Endodermal cell (in vitro differentiated cells): ENCODE measurements around the gene TEF. TPM values are rescaled to one million over a fixed set of nuclear protein-coding genes. Genes with fewer than 3 reads are reported as not detected.

Experiments
- DNase-seq: peaks from one replicate; pipeline ENCODE4 v3.0.0-alpha.2; 2017
- H3K27ac ChIP-seq: 2 replicates; pipeline ENCODE4 v1.5.1; 2013; ENCODE audit warnings: mild to moderate bottlenecking, low read depth, low read length, moderate library complexity
- H3K27me3 ChIP-seq: 2 replicates; pipeline ENCODE4 v1.6.1; 2013; ENCODE audit warnings: mild to moderate bottlenecking, low read length, moderate library complexity; ENCODE audit not compliant: insufficient read depth, control insufficient read depth, poor library complexity, severe bottlenecking
- H3K36me3 ChIP-seq: 2 replicates; pipeline ENCODE4 v1.7.0; 2013; ENCODE audit warnings: mild to moderate bottlenecking, low read length, moderate library complexity; ENCODE audit not compliant: control insufficient read depth, insufficient read depth
- H3K4me1 ChIP-seq: one replicate; pipeline ENCODE4 v1.7.0; 2013; ENCODE audit warnings: low read length; ENCODE audit not compliant: control insufficient read depth, insufficient read depth
- H3K4me3 ChIP-seq: 2 replicates; pipeline ENCODE4 v1.5.1; 2013; ENCODE audit warnings: mild to moderate bottlenecking, low read length, moderate library complexity
- H3K9ac ChIP-seq: 2 replicates; pipeline ENCODE4 v1.6.1; 2013; ENCODE audit warnings: mild to moderate bottlenecking, low read length, moderate library complexity; ENCODE audit not compliant: poor library complexity, severe bottlenecking; ENCODE audit errors: extremely low read depth
- H3K9me3 ChIP-seq: 2 replicates; pipeline ENCODE4 v1.6.1; 2013; ENCODE audit warnings: mild to moderate bottlenecking, low read length, moderate library complexity; ENCODE audit not compliant: control insufficient read depth
- H3K27ac Mint-ChIP-seq: 2 replicates; pipeline ENCODE4 v1.8.0; 2020; ENCODE audit warnings: mixed read lengths
- H3K27me3 Mint-ChIP-seq: 2 replicates; pipeline ENCODE4 v1.8.0; 2021; ENCODE audit warnings: mild to moderate bottlenecking, mixed read lengths; ENCODE audit not compliant: insufficient read depth
- H3K36me3 Mint-ChIP-seq: 2 replicates; pipeline ENCODE4 v1.8.0; 2020; ENCODE audit warnings: low read depth, mixed read lengths
- H3K4me1 Mint-ChIP-seq: 2 replicates; pipeline ENCODE4 v1.8.0; 2020; ENCODE audit warnings: mixed read lengths
- H3K4me3 Mint-ChIP-seq: 2 replicates; pipeline ENCODE4 v1.8.0; 2020; ENCODE audit warnings: mild to moderate bottlenecking, moderate library complexity, mixed read lengths
- H3K9me3 Mint-ChIP-seq: 2 replicates; pipeline ENCODE4 v1.8.0; 2020; ENCODE audit warnings: mild to moderate bottlenecking, mixed read lengths
- WGBS, 2 experiments: methylation state at CpG; one replicate each; pipeline versions ENCODE4 v1.1.5 to v1.1.7; 2013; ENCODE audit warnings: missing lambda C conversion rate in 2 of 2, mixed read lengths in 1 of 2; ENCODE audit not compliant: insufficient coverage in 1 of 2, insufficient read length in 1 of 2; 5-methylcytosine and 5-hydroxymethylcytosine counted together
- total RNA-seq, 2 donors: library from RNA; stranded (reverse); fragmentation: NEBNext Ultra II Directional in 1 of 2; extraction: Animal tissue kit (Norgen Biotek cat#: 25700) in 1 of 2; gene quantifications; 2 replicates in 1 of 2; 3 replicates in 1 of 2; pipeline ENCODE4 v1.2.1, GENCODE V29; 2021
- TF ChIP-seq, protein P1 (sequence below): fragments of 200-600 bp; sonication (generic); conservative IDR thresholded peaks from 2 replicates; pipeline ENCODE4 v1.5.0; 2021; ENCODE audit warnings: antibody characterized with exemption, mild to moderate bottlenecking

TEF gene
- total RNA-seq, 2 donors from 2014 or later, result 4.7 to 7.9 TPM

DNA sequence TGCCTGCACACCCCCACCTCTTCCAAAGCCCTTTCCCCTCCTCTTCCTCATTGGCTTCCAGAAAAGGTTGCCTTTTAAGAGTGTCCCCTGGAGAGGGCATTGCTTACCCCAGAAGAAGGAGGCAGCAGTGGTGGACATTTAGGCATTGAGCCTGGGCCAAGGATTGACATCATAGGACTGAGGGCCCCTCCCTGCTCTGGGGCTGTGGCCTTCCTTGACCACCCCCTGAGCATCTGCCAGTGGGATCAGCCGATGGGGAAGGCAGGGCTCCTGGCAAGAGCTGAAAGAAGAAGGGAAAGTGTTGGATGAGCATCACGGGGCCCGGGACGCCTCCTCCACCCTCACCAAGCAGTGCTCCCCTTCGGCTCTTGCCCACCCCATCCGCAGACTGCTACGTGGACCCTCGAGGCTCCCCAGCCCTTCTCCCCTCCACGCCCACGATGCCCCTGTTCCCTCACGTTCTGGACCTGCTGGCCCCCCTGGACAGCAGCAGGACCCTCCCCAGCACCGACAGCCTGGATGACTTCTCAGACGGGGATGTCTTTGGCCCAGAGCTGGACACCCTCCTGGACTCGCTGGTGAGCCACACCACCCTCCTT lies 43.0 kb upstream of the TEF start:
- Mint-ChIP-seq H3K9me3 (no peaks in the 10 kb centered on the region), H3K4me1 (no peaks in the 10 kb centered on the region), H3K4me3 (no peak overlapping the region), H3K27me3 (no peaks in the 10 kb centered on the region), H3K27ac (peak overlapping the region; percentile 61), H3K36me3 (peaks cover 18% of the 10 kb centered on the region)
- Histone ChIP-seq H3K9me3 (no peaks in the 10 kb centered on the region), H3K27ac (no peak overlapping the region), H3K27me3 (no peaks in the 10 kb centered on the region), H3K9ac (no peak overlapping the region), H3K4me3 (no peak overlapping the region), H3K4me1 (no peaks in the 10 kb centered on the region), H3K36me3 (peaks cover 30% of the 10 kb centered on the region)
- TF ChIP-seq, protein P1, sequence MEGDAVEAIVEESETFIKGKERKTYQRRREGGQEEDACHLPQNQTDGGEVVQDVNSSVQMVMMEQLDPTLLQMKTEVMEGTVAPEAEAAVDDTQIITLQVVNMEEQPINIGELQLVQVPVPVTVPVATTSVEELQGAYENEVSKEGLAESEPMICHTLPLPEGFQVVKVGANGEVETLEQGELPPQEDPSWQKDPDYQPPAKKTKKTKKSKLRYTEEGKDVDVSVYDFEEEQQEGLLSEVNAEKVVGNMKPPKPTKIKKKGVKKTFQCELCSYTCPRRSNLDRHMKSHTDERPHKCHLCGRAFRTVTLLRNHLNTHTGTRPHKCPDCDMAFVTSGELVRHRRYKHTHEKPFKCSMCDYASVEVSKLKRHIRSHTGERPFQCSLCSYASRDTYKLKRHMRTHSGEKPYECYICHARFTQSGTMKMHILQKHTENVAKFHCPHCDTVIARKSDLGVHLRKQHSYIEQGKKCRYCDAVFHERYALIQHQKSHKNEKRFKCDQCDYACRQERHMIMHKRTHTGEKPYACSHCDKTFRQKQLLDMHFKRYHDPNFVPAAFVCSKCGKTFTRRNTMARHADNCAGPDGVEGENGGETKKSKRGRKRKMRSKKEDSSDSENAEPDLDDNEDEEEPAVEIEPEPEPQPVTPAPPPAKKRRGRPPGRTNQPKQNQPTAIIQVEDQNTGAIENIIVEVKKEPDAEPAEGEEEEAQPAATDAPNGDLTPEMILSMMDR, result no peak
- 92 to 100% methylated on average over 4 to 14 of the region's 14 CpGs for WGBS, 2 experiments
- no peak for DNase-seq

DNA sequence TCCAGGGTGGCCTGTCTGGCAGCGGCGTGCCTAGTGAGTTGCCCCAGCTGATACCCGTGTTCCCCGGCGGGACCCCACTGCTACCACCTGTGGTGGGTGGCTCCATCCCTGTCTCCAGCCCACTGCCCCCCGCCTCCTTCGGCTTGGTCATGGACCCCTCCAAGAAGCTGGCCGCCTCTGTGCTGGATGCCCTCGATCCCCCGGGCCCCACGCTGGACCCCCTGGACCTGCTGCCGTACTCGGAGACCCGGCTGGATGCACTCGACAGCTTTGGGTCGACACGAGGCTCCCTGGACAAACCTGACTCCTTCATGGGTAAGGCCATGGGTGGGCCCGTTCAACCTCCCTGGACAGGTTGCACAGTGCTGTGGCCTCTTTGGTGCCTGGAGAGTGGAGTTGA lies 41.9 kb upstream of the TEF start:
- TF ChIP-seq, protein P1, result no peak
- no peak overlapping the region for H3K27ac ChIP-seq
- peaks cover 30% of the 10 kb centered on the region for H3K36me3 ChIP-seq
- Mint-ChIP-seq H3K9me3 (no peaks in the 10 kb centered on the region), H3K4me3 (no peak overlapping the region), H3K27ac (no peak overlapping the region), H3K4me1 (no peaks in the 10 kb centered on the region), H3K27me3 (no peaks in the 10 kb centered on the region), H3K36me3 (peaks cover 23% of the 10 kb centered on the region)
- H3K9me3 ChIP-seq, result no peaks in the 10 kb centered on the region
- H3K4me1 ChIP-seq, result no peaks in the 10 kb centered on the region
- H3K4me3 ChIP-seq, result no peak overlapping the region
- 94 to 95% methylated on average over 18 of the region's 18 CpGs for WGBS, 2 experiments
- H3K27me3 ChIP-seq, result no peaks in the 10 kb centered on the region
- DNase-seq, result no peak
- H3K9ac ChIP-seq, result no peak overlapping the region

DNA sequence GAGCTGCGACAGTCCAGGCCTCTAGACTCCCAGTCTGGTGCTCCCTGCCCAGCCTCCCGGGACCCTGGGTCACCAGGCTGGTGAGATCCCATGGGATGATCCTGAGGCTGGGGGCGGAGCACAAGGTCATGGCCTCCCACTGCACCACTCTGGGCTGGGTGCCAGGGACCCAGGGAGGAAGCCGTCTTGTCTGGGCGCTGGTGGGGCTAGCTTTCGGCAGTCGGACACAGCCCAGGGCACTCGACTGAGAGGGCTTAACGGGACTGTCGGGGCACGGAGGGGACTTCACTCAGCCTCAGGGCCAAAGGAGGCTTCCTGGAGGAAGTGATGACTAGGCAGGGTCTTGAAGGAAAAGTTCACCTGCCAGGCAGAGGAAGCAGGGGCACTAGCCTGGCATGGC lies 41.4 kb upstream of the TEF start:
- no peaks in the 10 kb centered on the region for H3K9me3 ChIP-seq
- Mint-ChIP-seq H3K27me3 (no peaks in the 10 kb centered on the region), H3K9me3 (no peaks in the 10 kb centered on the region), H3K4me1 (no peaks in the 10 kb centered on the region), H3K36me3 (peaks cover 23% of the 10 kb centered on the region), H3K27ac (peak overlapping the region; percentile 13), H3K4me3 (no peak overlapping the region)
- no peak for DNase-seq
- WGBS, 2 experiments, result 92 to 97% methylated on average over 11 of the region's 11 CpGs
- no peak overlapping the region for H3K27ac ChIP-seq
- H3K36me3 ChIP-seq, result peaks cover 33% of the 10 kb centered on the region
- no peaks in the 10 kb centered on the region for H3K27me3 ChIP-seq
- no peaks in the 10 kb centered on the region for H3K4me1 ChIP-seq
- no peak overlapping the region for H3K9ac ChIP-seq
- TF ChIP-seq, protein P1, result no peak
- H3K4me3 ChIP-seq, result no peak overlapping the region
